HL-60 (cell line): ENCODE measurements around the gene LAPTM5.

Experiments
- DNase-seq, 2 experiments: peaks; one replicate each; pipeline ENCODE4 v3.0.0-alpha.2; 2010 to 2020; ENCODE audit warnings: low read depth in 1 of 2, low spot score in 1 of 2
- H3K27ac ChIP-seq: fragments of 250-450 bp; sonication (Bioruptor Pico); replicated peaks from 2 replicates; pipeline ENCODE4 v1.5.1; 2020; ENCODE audit warnings: mild to moderate bottlenecking, moderate library complexity
- H3K27me3 ChIP-seq: fragments of 250-450 bp; sonication (Bioruptor Pico); 2 replicates; pipeline ENCODE4 v1.5.1; 2021; ENCODE audit warnings: mild to moderate bottlenecking, moderate library complexity; ENCODE audit not compliant: insufficient read depth, poor library complexity, severe bottlenecking
- H3K4me3 ChIP-seq: replicated peaks from 2 replicates; pipeline ENCODE4 v1.5.1; 2011; ENCODE audit warnings: mild to moderate bottlenecking, control low read depth, low read length; ENCODE audit not compliant: insufficient read depth
- CTCF ChIP-seq: IDR thresholded peaks from one replicate; pipeline ENCODE4 v1.5.1; 2011; ENCODE audit warnings: low read length, control low read depth, inconsistent platforms; ENCODE audit not compliant: insufficient read depth
- GABPA ChIP-seq: IDR thresholded peaks from 2 replicates; pipeline ENCODE4 v1.6.1; 2012; ENCODE audit warnings: low read depth
- POLR2AphosphoS5 ChIP-seq: IDR thresholded peaks from 2 replicates; pipeline ENCODE4 v1.6.1; 2012; ENCODE audit warnings: low read depth
- REST ChIP-seq: IDR thresholded peaks from 2 replicates; pipeline ENCODE4 v1.6.1; 2012; ENCODE audit warnings: low read depth; ENCODE audit not compliant: insufficient replicate concordance
- SPI1 ChIP-seq: IDR thresholded peaks from 2 replicates; pipeline ENCODE4 v1.6.1; 2012; ENCODE audit warnings: low read depth, mild to moderate bottlenecking, borderline replicate concordance

Gene LAPTM5

GRCh38 chr1:30746212-30747032 lies 11.2 kb downstream of the LAPTM5 start:
- TF ChIP-seq GABPA, result no peak
- TF ChIP-seq POLR2AphosphoS5, result no peak
- no peak for TF ChIP-seq REST
- no peak for TF ChIP-seq SPI1
- TF ChIP-seq CTCF, result no peak
- DNase-seq, result no peak
- H3K27me3 ChIP-seq, result no peaks in the 10 kb centered on the region
- no peak overlapping the region for H3K4me3 ChIP-seq
- H3K27ac ChIP-seq, result no peak overlapping the region

- no peak overlapping the region for H3K4me3 ChIP-seq
- no peaks in the 10 kb centered on the region for H3K27me3 ChIP-seq
- no peak overlapping the region for H3K27ac ChIP-seq
- DNase-seq, result no peak
- no peak for TF ChIP-seq REST
- TF ChIP-seq GABPA, result no peak
- TF ChIP-seq SPI1, result no peak
- no peak for TF ChIP-seq CTCF
- TF ChIP-seq POLR2AphosphoS5, result no peak
These were observed 11.8 kb downstream of the LAPTM5 start for GRCh38 chr1:30745834-30746208.

- no peak for TF ChIP-seq POLR2AphosphoS5
- DNase-seq, result no peak
- H3K4me3 ChIP-seq, result no peak overlapping the region
- H3K27ac ChIP-seq, result 0 out of 2 replicates have a peak overlapping the region, but pooled peaks have one; percentile 6
- H3K27me3 ChIP-seq, result no peaks in the 10 kb centered on the region
These were observed 12.3 kb downstream of the LAPTM5 start for GRCh38 chr1:30745156-30745833.

- H3K4me3 ChIP-seq, result no peak overlapping the region
- DNase-seq, result no peak
- H3K27ac ChIP-seq, result no peak overlapping the region
- no peak for TF ChIP-seq REST
- no peak for TF ChIP-seq SPI1
- no peak for TF ChIP-seq CTCF
- TF ChIP-seq GABPA, result no peak
- TF ChIP-seq POLR2AphosphoS5, result no peak
- H3K27me3 ChIP-seq, result no peaks in the 10 kb centered on the region
These were observed 13.4 kb downstream of the LAPTM5 start for GRCh38 chr1:30744060-30744756.
